Neural cell (in vitro differentiated cells): ENCODE measurements around the gene KCNJ5.

Experiments used
- EP300 ChIP-seq: fragments of 450-650 bp; conservative IDR thresholded peaks from 2 replicates; pipeline ENCODE4 v1.6.1; 2014; ENCODE audit warnings: antibody characterized with exemption, mild to moderate bottlenecking, moderate library complexity; ENCODE audit not compliant: poor library complexity, severe bottlenecking
- EZH2 ChIP-seq: fragments of 200-600, 300-800 bp; shearing (Covaris generic), sonication (generic); IDR thresholded peaks from 2 replicates; pipeline ENCODE4 v1.6.1; 2014; ENCODE audit warnings: antibody characterized with exemption, low read length, borderline replicate concordance, mild to moderate bottlenecking; ENCODE audit not compliant: insufficient read depth, poor library complexity, severe bottlenecking
- POLR2AphosphoS5 ChIP-seq: IDR thresholded peaks from 2 replicates; pipeline ENCODE4 v1.6.1; 2012
- RAD21 ChIP-seq: fragments of 450-650 bp; conservative IDR thresholded peaks from 2 replicates; pipeline ENCODE4 v1.6.1; 2014; ENCODE audit warnings: antibody characterized with exemption, mild to moderate bottlenecking, moderate library complexity
- TAF1 ChIP-seq: IDR thresholded peaks from 2 replicates; pipeline ENCODE4 v1.6.1; 2012; ENCODE audit warnings: low read depth
- TF ChIP-seq, protein P1 (sequence below): fragments of 450-650 bp; IDR thresholded peaks from 2 replicates; pipeline ENCODE4 v1.5.1; 2014; ENCODE audit warnings: antibody characterized with exemption, mild to moderate bottlenecking, moderate library complexity; ENCODE audit not compliant: poor library complexity, severe bottlenecking
- TF ChIP-seq, protein P2 (sequence below): IDR thresholded peaks from 2 replicates; pipeline ENCODE4 v1.6.1; 2012; ENCODE audit warnings: borderline replicate concordance

DNA sequence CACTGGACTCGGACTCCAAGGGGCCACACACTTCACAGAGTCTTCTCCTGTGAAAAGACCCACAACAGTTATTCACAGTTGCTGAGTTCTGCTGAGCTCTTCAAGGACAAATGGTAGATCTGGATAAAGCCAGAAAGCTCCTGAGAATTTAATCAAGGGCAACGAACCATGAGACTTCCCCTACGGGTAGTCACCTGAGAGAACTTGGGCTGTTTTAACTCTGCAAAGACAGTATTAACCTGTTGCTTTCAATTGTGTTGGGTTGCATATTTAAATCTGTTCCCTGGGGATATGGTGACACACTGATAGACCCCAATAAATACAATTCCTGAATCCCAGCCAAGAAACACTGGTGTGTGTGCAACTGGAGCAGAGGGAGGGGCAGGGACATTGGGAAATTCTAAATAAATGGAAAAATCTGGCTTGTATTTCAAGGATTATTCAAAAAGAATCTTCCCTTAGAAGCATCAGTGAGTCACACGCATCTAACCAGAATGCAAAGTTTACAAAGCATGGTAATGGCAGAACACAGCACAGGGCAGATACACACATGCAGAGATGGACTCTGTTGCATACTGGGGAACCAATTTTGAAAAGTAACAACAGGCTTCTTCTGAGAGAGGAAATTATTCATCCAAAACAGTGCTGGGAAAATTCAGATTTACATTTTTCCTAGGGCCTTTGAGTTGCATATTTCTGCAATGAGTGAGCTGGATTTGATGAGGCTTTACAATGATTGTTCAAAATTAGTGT is 28.1 kb upstream of the KCNJ5 start:
- TF ChIP-seq, protein P1, sequence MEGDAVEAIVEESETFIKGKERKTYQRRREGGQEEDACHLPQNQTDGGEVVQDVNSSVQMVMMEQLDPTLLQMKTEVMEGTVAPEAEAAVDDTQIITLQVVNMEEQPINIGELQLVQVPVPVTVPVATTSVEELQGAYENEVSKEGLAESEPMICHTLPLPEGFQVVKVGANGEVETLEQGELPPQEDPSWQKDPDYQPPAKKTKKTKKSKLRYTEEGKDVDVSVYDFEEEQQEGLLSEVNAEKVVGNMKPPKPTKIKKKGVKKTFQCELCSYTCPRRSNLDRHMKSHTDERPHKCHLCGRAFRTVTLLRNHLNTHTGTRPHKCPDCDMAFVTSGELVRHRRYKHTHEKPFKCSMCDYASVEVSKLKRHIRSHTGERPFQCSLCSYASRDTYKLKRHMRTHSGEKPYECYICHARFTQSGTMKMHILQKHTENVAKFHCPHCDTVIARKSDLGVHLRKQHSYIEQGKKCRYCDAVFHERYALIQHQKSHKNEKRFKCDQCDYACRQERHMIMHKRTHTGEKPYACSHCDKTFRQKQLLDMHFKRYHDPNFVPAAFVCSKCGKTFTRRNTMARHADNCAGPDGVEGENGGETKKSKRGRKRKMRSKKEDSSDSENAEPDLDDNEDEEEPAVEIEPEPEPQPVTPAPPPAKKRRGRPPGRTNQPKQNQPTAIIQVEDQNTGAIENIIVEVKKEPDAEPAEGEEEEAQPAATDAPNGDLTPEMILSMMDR: no peak
- TF ChIP-seq POLR2AphosphoS5 (no peak), EZH2 (no peak), TAF1 (no peak), EP300 (no peak), RAD21 (no peak)
- TF ChIP-seq, protein P2, sequence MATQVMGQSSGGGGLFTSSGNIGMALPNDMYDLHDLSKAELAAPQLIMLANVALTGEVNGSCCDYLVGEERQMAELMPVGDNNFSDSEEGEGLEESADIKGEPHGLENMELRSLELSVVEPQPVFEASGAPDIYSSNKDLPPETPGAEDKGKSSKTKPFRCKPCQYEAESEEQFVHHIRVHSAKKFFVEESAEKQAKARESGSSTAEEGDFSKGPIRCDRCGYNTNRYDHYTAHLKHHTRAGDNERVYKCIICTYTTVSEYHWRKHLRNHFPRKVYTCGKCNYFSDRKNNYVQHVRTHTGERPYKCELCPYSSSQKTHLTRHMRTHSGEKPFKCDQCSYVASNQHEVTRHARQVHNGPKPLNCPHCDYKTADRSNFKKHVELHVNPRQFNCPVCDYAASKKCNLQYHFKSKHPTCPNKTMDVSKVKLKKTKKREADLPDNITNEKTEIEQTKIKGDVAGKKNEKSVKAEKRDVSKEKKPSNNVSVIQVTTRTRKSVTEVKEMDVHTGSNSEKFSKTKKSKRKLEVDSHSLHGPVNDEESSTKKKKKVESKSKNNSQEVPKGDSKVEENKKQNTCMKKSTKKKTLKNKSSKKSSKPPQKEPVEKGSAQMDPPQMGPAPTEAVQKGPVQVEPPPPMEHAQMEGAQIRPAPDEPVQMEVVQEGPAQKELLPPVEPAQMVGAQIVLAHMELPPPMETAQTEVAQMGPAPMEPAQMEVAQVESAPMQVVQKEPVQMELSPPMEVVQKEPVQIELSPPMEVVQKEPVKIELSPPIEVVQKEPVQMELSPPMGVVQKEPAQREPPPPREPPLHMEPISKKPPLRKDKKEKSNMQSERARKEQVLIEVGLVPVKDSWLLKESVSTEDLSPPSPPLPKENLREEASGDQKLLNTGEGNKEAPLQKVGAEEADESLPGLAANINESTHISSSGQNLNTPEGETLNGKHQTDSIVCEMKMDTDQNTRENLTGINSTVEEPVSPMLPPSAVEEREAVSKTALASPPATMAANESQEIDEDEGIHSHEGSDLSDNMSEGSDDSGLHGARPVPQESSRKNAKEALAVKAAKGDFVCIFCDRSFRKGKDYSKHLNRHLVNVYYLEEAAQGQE: no peak
